ENCODE data around the gene FLT3. TPM values are rescaled to one million over a fixed set of nuclear protein-coding genes. Genes with fewer than 3 reads are reported as not detected.

The FLT3 gene
- total and polyA plus RNA-seq, 10 of the 15 experiments (the other 5 are each of a cell fraction or from before 2014, with no cell fraction given) = 0.04 to 0.19 (median 0.11) TPM; not detected in 1

- RAD21 ChIA-PET (ENCODE audit: unreplicated experiment) = interaction anchor here (0.5 to 2.0 kb wide), 7 partner anchors 25 to 587 kb away, joined by 3 to 5 read pairs (median 4); no protein-coding TSS in a partner anchor
- Histone ChIP-seq H3K36me3 (ENCODE audit: control insufficient read depth in 2 of 2, insufficient read depth in 2 of 2, low read length in 1 of 2) (no peaks in the 10 kb centered on the region), H2AFZ (ENCODE audit: control insufficient read depth, low read depth, low read length) (no peak overlapping the region), H3K27ac (ENCODE audit: control insufficient read depth, insufficient read depth) (no peak overlapping the region), H3K4me1 (ENCODE audit: control insufficient read depth, insufficient read depth, low read length) (peaks cover 19% of the 10 kb centered on the region), H3K4me3 (no peak overlapping the region), H3K9me3 (replicated peaks; ENCODE audit: control insufficient read depth, insufficient read depth, low read length) (no peaks in the 10 kb centered on the region), H3K27me3 (replicated peaks in 1 of 2; ENCODE audit: control insufficient read depth in 2 of 2, insufficient read depth in 2 of 2, low read length in 1 of 2) (no peaks in the 10 kb centered on the region), H3K79me2 (ENCODE audit: control insufficient read depth, insufficient read depth, low read length) (no peaks in the 10 kb centered on the region), H3K4me2 (ENCODE audit: control insufficient read depth, insufficient read depth) (no peak overlapping the region), H3K9ac (ENCODE audit: control insufficient read depth, insufficient read depth, low read length) (no peak overlapping the region), H4K20me1 (ENCODE audit: control insufficient read depth, insufficient read depth) (no peaks in the 10 kb centered on the region)
- FAIRE-seq (no peak), ATAC-seq (no peak), DNase-seq (ENCODE audit: low read depth, low spot score) (no peak)
- CTCF ChIA-PET = no interaction called here
- POLR2A ChIA-PET = no interaction called here
- intact Hi-C loops (cut with micrococcal nuclease; ENCODE audit: unreplicated experiment) = loop anchor here (10.0 kb wide), 1 partner anchor 598 kb away; the partner anchor contains the start of gene POMP
- in situ Hi-C loops (cut with MboI) = no loop called here
- BruUV-seq (replicated peaks) = no TSS peak
- TF ChIP-seq SREBF1 (IDR thresholded peaks at IDR 0.05; ENCODE audit: low read length) = no peak
- no peak for TF ChIP-seq PML (IDR thresholded peaks at IDR 0.05; ENCODE audit: low read length)
- TF ChIP-seq DPF2 (IDR thresholded peaks at IDR 0.05) = no peak
- no peak for TF ChIP-seq ZBTB33 (IDR thresholded peaks at IDR 0.05)
- no peak for TF ChIP-seq BCLAF1 (IDR thresholded peaks at IDR 0.05)
- no peak for TF ChIP-seq RBBP5 (conservative IDR thresholded peaks at IDR 0.05)
- TF ChIP-seq EGR1 (IDR thresholded peaks at IDR 0.05; ENCODE audit: borderline replicate concordance in 1 of 2, low read depth in 2 of 2, low read length in 2 of 2) = no peak
- TF ChIP-seq YY1 (IDR thresholded peaks at IDR 0.05; ENCODE audit: low read depth, low read length) = no peak
- TF ChIP-seq MEF2A (IDR thresholded peaks at IDR 0.05; ENCODE audit: insufficient read depth, low read depth, low read length) = no peak
- 16% methylated on average over 9 of the region's 9 CpGs for WGBS (ENCODE audit: insufficient coverage, insufficient replicate concordance, low lambda C conversion rate, missing lambda C conversion rate)
- SMC1A ChIA-PET (ENCODE audit: uncharacterized antibody, unreplicated experiment) = interaction anchor here (1.1 to 3.8 kb wide), 7 partner anchors 19 to 126 kb away, joined by 3 to 18 read pairs (median 5); no protein-coding TSS in a partner anchor
Observed at GRCh38 chr13:28056426-28056825, 44.0 kb downstream of the FLT3 start.
